GM23248 (cell line): ENCODE data around the gene MFSD6.

Experiments used
- EZH2 ChIP-seq: fragments of 200-600 bp; sonication (generic); IDR thresholded peaks from 2 replicates; pipeline ENCODE4 v1.6.1; 2018; ENCODE audit warnings: antibody characterized with exemption, mild to moderate bottlenecking; ENCODE audit not compliant: insufficient read depth, poor library complexity, severe bottlenecking
- EZH2phosphoT487 ChIP-seq: fragments of 200-600 bp; sonication (generic); IDR thresholded peaks from 2 replicates; pipeline ENCODE4 v1.6.1; 2018; ENCODE audit warnings: antibody characterized with exemption, moderate library complexity, mild to moderate bottlenecking, low read depth; ENCODE audit not compliant: insufficient read depth

GRCh38 chr2:190432567-190433231 lies 24.5 kb downstream of the MFSD6 start:
- TF ChIP-seq EZH2 (no peak), EZH2phosphoT487 (no peak)
